Measurements from ENCODE around the gene PDCD1LG2. TPM values are rescaled to one million over a fixed set of nuclear protein-coding genes. Genes with fewer than 3 reads are reported as not detected.

Gene PDCD1LG2
- total and polyA plus RNA-seq, 3 donors from 2014 or later = 0.63 to 2.4 (median 0.81) TPM

- Histone ChIP-seq H3K27me3 (no peaks in the 10 kb centered on the region), H3K9me3 (no peaks in the 10 kb centered on the region), H3K36me3 (ENCODE audit: low read depth, missing control alignments) (no peaks in the 10 kb centered on the region), H3K4me1 (no peaks in the 10 kb centered on the region), H3K27ac (no peak overlapping the region), H3K4me3 (no peak overlapping the region)
- intact Hi-C loops (cut with DNase I; ENCODE audit: low total_unique reads) = no loop called here
- DNase-seq = no peak
- WGBS, 2 donors = 72 to 76% methylated on average over 4 of the region's 4 CpGs
- TF ChIP-seq, protein P1, sequence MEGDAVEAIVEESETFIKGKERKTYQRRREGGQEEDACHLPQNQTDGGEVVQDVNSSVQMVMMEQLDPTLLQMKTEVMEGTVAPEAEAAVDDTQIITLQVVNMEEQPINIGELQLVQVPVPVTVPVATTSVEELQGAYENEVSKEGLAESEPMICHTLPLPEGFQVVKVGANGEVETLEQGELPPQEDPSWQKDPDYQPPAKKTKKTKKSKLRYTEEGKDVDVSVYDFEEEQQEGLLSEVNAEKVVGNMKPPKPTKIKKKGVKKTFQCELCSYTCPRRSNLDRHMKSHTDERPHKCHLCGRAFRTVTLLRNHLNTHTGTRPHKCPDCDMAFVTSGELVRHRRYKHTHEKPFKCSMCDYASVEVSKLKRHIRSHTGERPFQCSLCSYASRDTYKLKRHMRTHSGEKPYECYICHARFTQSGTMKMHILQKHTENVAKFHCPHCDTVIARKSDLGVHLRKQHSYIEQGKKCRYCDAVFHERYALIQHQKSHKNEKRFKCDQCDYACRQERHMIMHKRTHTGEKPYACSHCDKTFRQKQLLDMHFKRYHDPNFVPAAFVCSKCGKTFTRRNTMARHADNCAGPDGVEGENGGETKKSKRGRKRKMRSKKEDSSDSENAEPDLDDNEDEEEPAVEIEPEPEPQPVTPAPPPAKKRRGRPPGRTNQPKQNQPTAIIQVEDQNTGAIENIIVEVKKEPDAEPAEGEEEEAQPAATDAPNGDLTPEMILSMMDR (IDR thresholded peaks at IDR 0.05) = no peak
- TF ChIP-seq POLR2A (IDR thresholded peaks at IDR 0.05) = no peak
Measured at GRCh38 chr9:5553211-5553610, 42.9 kb downstream of the PDCD1LG2 start.

- H3K27ac ChIP-seq = no peak overlapping the region
- no peaks in the 10 kb centered on the region for H3K27me3 ChIP-seq
- H3K4me3 ChIP-seq = no peak overlapping the region
- no peak for TF ChIP-seq POLR2A (IDR thresholded peaks at IDR 0.05)
- TF ChIP-seq, protein P1 (IDR thresholded peaks at IDR 0.05) = no peak
- 86 to 93% methylated on average over 4 of the region's 4 CpGs for WGBS, 2 donors
- no peak for DNase-seq
- intact Hi-C loops (cut with DNase I; ENCODE audit: low total_unique reads) = no loop called here
- no peaks in the 10 kb centered on the region for H3K36me3 ChIP-seq (ENCODE audit: low read depth, missing control alignments)
- H3K9me3 ChIP-seq = no peaks in the 10 kb centered on the region
- H3K4me1 ChIP-seq = no peaks in the 10 kb centered on the region
Measured at GRCh38 chr9:5554254-5554653, 43.9 kb downstream of the PDCD1LG2 start.

DNA sequence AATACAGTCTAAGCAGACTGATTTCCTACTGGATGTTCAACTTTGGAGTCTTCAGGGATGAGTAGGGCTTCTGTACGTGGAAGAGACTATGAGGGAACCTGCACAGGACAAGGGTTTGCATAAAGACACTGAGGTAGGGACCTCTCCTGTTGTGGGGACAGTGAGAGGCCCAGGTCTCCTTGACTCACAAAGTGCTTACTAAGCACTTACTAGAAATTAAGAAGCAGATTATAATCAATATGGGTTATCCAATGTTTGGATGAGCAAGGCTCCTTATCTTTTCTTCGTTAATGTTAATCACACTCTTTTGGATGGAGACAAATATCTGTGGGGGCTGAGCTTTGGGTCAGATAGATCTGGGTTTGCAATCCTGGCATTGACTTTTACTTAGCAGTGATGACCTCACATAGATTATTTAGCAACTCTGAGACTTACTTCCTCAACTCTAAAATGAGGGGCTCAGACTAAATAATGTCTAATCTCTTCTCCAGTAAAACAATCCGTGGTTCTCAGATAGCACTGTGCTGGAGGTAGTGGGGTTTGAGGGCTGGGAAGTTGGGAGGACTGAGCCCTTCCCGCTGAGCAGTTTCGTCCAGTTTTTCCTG, 45.9 kb downstream of the PDCD1LG2 start:
- intact Hi-C loops (cut with DNase I; ENCODE audit: low total_unique reads) = no loop called here
- no peak for DNase-seq
- Histone ChIP-seq H3K9me3 (no peaks in the 10 kb centered on the region), H3K4me3 (no peak overlapping the region), H3K27ac (no peak overlapping the region), H3K36me3 (ENCODE audit: low read depth, missing control alignments) (no peaks in the 10 kb centered on the region), H3K27me3 (no peaks in the 10 kb centered on the region), H3K4me1 (no peaks in the 10 kb centered on the region)
- TF ChIP-seq, protein P1 (IDR thresholded peaks at IDR 0.05) = no peak
- no peak for TF ChIP-seq POLR2A (IDR thresholded peaks at IDR 0.05)
- WGBS, 2 donors = 86 to 90% methylated on average over 5 of the region's 5 CpGs

- H3K27me3 ChIP-seq = no peaks in the 10 kb centered on the region
- WGBS, 2 donors = 44 to 58% methylated on average over 7 of the region's 7 CpGs
- peak overlapping the region in 1 of 2 donors; percentile 60 for H3K27ac ChIP-seq
- no peak for DNase-seq
- H3K4me1 ChIP-seq = no peaks in the 10 kb centered on the region
- H3K9me3 ChIP-seq = no peaks in the 10 kb centered on the region
- no peaks in the 10 kb centered on the region for H3K36me3 ChIP-seq (ENCODE audit: low read depth, missing control alignments)
- no peak for TF ChIP-seq POLR2A (IDR thresholded peaks at IDR 0.05)
- TF ChIP-seq, protein P1 (IDR thresholded peaks at IDR 0.05) = no peak
- intact Hi-C loops (cut with DNase I; ENCODE audit: low total_unique reads) = no loop called here
- H3K4me3 ChIP-seq = no peak overlapping the region
Measured at GRCh38 chr9:5557606-5558587, 47.6 kb downstream of the PDCD1LG2 start.
